Dendritic cell treated with granulocyte-macrophage colony-stimulating factor and Interleukin-4, amounts not matched to agents 40 ng/mL and 50 ng/mL, for 4 days (primary cell): ENCODE data around the gene JAK1.

Source experiments
- H3K27ac Mint-ChIP-seq: one replicate; pipeline ENCODE4 v1.8.0; 2022; ENCODE audit warnings: mild to moderate bottlenecking, mixed read lengths
- H3K27me3 Mint-ChIP-seq: one replicate; pipeline ENCODE4 v1.8.0; 2022; ENCODE audit warnings: mild to moderate bottlenecking, mixed read lengths
- H3K36me3 Mint-ChIP-seq: one replicate; pipeline ENCODE4 v1.8.0; 2022; ENCODE audit warnings: low read depth, mixed read lengths
- H3K4me1 Mint-ChIP-seq: one replicate; pipeline ENCODE4 v1.8.0; 2022; ENCODE audit warnings: low read depth, mixed read lengths
- H3K4me3 Mint-ChIP-seq: one replicate; pipeline ENCODE4 v1.8.0; 2022; ENCODE audit warnings: mild to moderate bottlenecking, moderate library complexity, mixed read lengths
- H3K9me3 Mint-ChIP-seq: one replicate; pipeline ENCODE4 v1.8.0; 2022; ENCODE audit warnings: mixed read lengths
- intact Hi-C: fragments of 100-400 bp; cut with micrococcal nuclease; formaldehyde crosslinking; loops from one replicate; pipeline ENCODE4 v1.15.0; 2022

The JAK1 gene

DNA sequence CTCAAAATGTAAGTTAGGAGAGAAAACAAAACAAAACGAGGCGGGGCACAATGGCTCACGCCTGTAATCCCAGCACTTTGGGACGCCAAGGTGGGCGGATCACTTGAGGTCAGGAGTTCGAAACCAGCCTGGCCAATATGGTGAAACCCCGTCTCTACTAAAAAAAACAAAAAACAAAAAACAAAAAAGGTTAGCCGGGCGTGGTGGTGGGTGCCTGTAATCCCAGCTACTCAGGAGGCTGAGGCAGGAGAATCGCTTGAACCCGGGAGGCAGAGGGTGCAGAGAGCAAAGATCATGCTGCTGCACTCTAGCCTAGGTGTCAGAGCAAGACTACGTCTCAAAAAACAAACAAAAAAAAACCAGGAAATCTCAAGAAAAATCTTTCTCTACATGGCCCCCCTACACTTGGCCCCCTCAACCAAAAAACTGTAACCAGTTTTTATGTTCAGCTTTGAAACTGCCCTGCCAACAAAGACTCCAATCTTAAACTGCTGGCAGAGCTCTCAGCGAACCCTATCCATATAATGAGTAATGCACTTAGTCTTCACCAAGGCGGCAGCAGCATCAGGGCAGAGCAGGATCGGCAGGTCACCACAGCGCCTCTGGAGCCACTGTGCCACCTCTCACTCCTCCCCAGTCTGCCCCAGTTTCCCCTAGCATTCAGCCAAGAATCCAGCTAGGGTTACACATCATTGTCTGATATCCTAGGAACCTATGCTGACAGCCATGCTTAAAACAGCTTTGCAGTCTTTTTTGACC is 71.7 kb downstream of the JAK1 start:
- H3K27ac Mint-ChIP-seq: no peak overlapping the region
- intact Hi-C loops: no loop called here
- H3K9me3 Mint-ChIP-seq: no peaks in the 10 kb centered on the region
- H3K4me3 Mint-ChIP-seq: no peak overlapping the region
- no peaks in the 10 kb centered on the region for H3K27me3 Mint-ChIP-seq
- H3K4me1 Mint-ChIP-seq: peaks cover 69% of the 10 kb centered on the region
- no peaks in the 10 kb centered on the region for H3K36me3 Mint-ChIP-seq

DNA sequence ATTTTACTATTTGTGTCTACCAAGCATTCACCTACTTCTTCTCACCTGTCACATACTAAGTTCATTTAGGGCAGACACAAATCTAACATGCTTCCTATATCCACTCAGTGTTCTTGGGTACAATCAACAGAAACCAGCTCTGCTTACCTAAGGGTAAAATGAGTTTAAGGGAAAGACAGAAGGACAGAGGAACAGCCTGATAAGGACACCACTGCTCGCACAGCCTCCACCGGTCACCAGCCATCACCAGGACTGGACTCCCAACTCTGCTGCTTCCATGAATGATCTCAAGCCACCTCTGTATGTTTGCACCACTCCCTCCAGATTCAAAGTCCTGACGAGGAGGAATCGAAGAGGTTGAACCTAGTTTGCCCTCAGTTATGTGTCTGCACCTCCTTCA is 72.4 kb downstream of the JAK1 start:
- Mint-ChIP-seq H3K36me3 (no peaks in the 10 kb centered on the region), H3K4me1 (peaks cover 67% of the 10 kb centered on the region), H3K27ac (no peak overlapping the region), H3K27me3 (no peaks in the 10 kb centered on the region), H3K4me3 (no peak overlapping the region), H3K9me3 (no peaks in the 10 kb centered on the region)
- intact Hi-C loops: no loop called here

DNA sequence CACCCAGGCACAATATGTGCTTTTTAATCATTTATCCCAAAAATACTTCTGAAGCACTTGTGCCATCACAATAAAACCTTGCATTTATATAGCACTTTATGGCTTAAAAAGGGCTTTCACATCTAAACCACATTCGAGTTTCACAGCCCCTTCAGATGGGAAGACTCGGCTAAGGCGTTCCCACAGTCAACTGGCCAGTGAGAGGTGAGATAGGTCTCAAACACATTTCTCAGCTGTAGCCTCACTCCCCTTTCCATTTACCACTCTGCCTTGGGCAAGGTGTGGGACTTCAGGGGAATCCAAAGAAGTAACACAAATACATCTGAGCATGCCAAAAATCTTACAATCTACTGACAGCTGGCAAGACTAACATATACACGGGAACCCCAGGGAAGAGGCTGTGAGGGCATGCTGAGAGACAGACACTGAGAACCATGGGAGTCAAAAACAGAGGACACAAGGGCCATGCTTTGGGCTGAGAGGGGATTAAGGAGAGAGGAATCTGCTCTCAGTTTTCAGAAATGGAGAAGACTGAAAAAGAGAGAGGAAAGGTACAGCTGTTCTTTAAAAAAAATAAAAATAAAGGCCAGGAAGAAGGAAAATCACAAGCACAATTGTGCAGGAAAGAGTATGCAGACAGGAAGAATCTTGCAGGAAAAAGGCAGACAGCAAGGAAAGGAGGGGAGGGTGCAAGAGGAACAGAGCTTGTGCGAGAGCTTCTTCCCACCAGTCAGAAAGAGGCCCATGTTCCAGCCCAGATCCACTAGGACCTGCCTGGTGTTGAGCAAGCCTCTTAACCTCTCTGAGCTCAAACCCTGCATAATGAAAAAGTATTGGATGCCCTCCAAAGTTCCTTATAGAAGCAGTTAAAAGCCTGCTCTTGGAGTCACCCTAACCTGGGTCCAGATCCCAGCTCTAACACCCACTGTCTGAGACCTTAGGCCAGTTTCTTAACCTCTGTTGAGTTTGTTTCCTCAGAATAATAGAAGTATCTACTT is 73.5 kb downstream of the JAK1 start:
- no peaks in the 10 kb centered on the region for H3K36me3 Mint-ChIP-seq
- intact Hi-C loops: no loop called here
- peak overlapping the region; percentile 34 for H3K27ac Mint-ChIP-seq
- H3K4me3 Mint-ChIP-seq: no peak overlapping the region
- H3K27me3 Mint-ChIP-seq: no peaks in the 10 kb centered on the region
- no peaks in the 10 kb centered on the region for H3K9me3 Mint-ChIP-seq
- H3K4me1 Mint-ChIP-seq: peaks cover 66% of the 10 kb centered on the region

DNA sequence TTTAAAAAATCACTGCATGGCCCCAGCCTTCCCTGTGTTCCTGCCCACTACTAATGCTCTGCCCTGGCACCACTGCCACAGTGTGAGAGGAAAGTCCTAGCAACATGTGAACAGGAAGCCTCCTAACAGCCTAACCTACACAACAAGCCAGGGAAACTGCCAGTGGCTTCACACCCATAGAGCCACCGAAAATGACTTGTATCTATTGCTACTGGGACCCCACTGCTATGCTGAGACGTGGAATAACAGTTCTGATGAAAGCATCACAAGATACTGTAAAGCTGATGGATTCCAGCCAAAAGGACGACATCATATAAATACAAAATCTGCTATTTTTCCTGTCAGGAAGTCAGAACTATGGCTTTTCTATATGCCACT is 74.9 kb downstream of the JAK1 start:
- Mint-ChIP-seq H3K27me3 (no peaks in the 10 kb centered on the region), H3K27ac (no peak overlapping the region), H3K36me3 (no peaks in the 10 kb centered on the region), H3K4me3 (no peak overlapping the region), H3K4me1 (peaks cover 64% of the 10 kb centered on the region), H3K9me3 (no peaks in the 10 kb centered on the region)
- intact Hi-C loops: no loop called here

DNA sequence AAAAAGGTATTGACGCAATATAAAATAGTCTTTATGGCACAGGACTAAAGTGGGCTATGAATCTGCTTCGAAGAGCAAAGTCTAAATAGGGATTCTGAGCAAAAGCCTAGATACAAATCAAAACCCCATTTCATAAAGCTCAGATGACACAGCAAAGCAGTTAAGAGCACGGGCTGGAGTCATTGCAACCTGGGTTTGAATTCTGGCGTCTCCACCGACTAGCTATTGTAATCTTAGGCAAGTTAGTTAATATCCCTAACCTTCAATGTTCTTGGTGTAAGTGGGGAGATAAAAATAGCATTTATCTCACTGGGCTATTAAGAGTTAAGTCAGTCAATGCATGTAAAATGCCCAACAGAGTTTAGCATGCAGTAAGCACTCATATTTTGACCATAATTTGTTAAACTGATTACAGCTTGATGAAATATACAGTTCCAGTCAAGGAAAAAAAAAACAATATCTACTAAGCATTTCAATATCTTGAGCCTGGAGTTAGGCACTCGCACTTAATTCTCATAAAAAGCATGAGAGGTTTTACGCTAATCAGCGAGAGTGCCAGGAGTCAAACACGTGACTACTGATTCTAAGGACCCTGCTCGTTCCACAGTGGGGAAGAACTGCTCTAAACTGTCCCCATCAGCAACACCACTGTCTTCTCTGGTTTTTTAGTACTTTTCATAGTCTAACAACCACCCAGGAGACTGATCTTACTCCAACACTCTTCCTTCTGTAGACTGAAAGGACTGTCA is 75.5 kb downstream of the JAK1 start:
- H3K27ac Mint-ChIP-seq: no peak overlapping the region
- intact Hi-C loops: no loop called here
- H3K36me3 Mint-ChIP-seq: no peaks in the 10 kb centered on the region
- H3K4me3 Mint-ChIP-seq: no peak overlapping the region
- peaks cover 66% of the 10 kb centered on the region for H3K4me1 Mint-ChIP-seq
- H3K27me3 Mint-ChIP-seq: no peaks in the 10 kb centered on the region
- H3K9me3 Mint-ChIP-seq: no peaks in the 10 kb centered on the region

DNA sequence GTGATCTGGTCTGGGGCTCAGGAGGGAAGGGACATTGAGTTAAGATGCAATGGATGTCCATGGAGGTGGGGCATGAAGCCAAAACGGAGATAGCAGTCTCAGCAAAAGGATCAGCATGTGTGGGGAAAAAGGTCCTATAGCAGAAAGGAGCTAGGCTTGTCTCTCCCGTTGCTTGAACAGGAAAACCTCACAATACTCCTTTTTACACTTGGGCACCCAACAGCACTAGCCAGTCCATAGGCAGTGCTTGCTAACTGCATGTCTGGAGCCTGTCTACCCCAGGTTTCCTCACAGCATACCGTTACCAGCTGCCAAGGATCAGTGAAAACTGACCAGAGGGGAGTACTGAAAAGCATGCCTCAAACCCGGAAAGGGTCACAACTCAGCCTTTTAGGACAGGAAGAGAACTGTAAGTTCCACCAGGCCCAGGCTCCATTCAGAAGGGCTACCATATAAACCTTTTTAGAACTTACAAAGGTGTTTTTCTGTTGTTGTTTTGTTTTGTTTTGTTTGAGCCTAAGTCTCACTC is 78.6 kb downstream of the JAK1 start:
- intact Hi-C loops: no loop called here

DNA sequence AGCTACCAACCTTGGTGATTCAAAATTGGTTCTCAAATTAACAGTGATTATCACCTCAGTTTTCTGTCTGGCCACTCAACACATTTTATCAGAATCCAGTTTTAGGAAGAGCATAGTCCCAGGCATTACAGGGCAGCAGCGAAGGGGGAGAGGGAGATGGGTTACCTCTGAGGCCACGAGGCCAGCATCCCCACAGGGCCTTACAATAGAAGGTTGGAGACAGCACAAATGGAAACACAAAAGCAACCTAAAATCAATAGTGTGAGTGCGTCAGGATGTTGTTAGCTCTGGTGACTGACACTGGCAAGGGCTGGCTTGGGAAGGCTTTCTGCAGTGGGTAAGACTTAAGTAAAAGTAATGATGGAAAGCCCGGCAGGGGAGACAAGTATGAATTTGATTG is 79.5 kb downstream of the JAK1 start:
- Mint-ChIP-seq H3K4me3 (no peak overlapping the region), H3K9me3 (no peaks in the 10 kb centered on the region), H3K27me3 (no peaks in the 10 kb centered on the region), H3K27ac (no peak overlapping the region), H3K36me3 (peaks cover 38% of the 10 kb centered on the region), H3K4me1 (peaks cover 33% of the 10 kb centered on the region)
- intact Hi-C loops: no loop called here

More for the DNA sequence above, 78.6 kb downstream of the JAK1 start:
- no peak overlapping the region for H3K4me3 Mint-ChIP-seq
- no peaks in the 10 kb centered on the region for H3K9me3 Mint-ChIP-seq
- no peaks in the 10 kb centered on the region for H3K27me3 Mint-ChIP-seq
- peaks cover 29% of the 10 kb centered on the region for H3K36me3 Mint-ChIP-seq
- H3K4me1 Mint-ChIP-seq: peaks cover 41% of the 10 kb centered on the region
- H3K27ac Mint-ChIP-seq: no peak overlapping the region

DNA sequence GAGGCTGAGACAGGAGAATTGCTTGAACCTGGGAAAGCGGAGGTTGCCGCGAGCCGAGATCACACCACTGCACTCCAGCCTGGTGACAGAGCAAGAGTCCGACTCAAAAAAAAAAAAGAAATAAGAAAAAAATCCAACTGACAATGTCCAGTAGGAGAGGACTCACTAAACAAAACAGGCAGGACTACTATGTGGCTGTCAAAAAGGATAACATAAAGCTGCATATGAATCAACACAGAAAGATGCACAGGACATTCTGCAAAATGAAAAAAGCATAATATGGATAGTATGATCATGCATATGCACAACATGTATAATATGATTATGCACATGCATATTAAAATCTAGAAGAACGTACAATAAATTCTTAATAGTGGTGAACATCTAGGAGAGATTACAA is 80.7 kb downstream of the JAK1 start:
- H3K36me3 Mint-ChIP-seq: peaks cover 45% of the 10 kb centered on the region
- H3K4me3 Mint-ChIP-seq: no peak overlapping the region
- H3K27ac Mint-ChIP-seq: no peak overlapping the region

DNA sequence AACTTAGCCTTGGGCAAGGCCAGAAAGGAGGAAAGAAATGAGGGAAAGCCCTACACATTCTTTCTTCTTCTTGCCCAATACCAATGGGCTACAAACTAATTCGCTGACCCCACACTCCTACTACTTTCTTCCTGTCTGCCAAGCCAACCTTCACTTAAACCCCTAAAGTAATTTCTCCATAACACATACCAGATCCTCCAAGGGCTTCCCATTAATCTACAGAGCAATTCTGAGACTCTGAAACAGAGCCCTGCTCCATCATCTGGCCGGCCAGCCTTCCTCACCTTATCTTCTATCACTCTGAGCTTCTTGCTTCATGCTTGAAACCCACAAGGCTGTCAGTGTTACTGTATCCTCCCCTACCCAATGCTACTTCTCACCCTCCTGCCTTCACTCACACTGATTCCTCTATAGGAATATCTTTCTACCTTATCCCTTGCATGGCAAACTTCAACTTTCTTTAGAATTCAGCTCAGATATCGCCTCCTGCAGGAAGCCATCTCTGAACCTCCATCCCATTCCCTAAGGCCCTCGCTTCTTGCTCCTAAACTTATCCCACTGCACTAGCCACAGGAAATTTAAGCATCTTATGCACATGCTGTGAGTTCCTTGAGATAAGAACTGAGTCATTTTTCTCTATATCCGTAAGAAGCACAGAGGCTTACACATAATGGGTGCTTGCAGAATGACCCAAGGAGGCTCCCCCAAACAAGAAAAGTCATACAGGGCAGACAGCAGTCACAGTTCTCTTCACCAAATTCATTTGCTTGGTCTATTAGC is 81.9 kb downstream of the JAK1 start:
- Mint-ChIP-seq H3K36me3 (peaks cover 45% of the 10 kb centered on the region), H3K27me3 (no peaks in the 10 kb centered on the region), H3K4me1 (peaks cover 22% of the 10 kb centered on the region), H3K9me3 (no peaks in the 10 kb centered on the region), H3K4me3 (no peak overlapping the region), H3K27ac (no peak overlapping the region)
- intact Hi-C loops: no loop called here

More for the DNA sequence above, 80.7 kb downstream of the JAK1 start:
- Mint-ChIP-seq H3K9me3 (no peaks in the 10 kb centered on the region), H3K27me3 (no peaks in the 10 kb centered on the region), H3K4me1 (peaks cover 22% of the 10 kb centered on the region)
- intact Hi-C loops: no loop called here

DNA sequence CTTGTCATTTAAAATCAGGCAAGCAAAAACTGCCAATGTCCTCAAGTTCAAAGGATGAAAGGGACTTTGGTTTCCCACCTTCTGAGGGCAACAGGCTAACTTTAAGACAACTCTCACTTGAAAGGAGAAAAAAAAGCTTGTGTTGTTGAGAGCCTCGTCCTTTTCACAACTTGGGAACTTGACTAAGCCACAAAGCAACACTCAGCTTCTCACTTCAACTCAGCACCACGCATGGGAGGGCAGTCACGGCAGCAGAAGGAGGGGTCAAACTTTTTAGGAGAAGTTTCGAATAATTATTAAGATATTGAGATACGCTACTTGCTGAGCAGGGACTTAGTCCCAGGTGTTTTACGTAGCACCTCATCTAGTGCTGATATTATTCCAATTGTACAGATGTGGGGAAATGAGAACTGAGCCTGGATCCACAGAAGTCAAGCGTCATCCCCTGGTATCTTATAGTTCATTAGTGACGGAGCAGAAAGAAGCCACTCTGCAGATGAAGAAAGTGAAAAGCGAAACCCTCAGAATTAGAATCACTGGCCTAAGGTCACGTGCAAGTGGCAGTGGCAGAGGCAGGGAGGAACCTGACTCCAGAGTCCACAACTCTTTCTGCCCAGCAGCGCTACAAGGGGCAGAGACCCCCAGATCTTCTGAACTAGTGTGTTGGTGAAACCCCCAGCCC is 83.6 kb downstream of the JAK1 start:
- intact Hi-C loops: no loop called here
- Mint-ChIP-seq H3K4me3 (no peak overlapping the region), H3K36me3 (peaks cover 62% of the 10 kb centered on the region), H3K27me3 (no peaks in the 10 kb centered on the region), H3K9me3 (no peaks in the 10 kb centered on the region), H3K4me1 (peaks cover 21% of the 10 kb centered on the region), H3K27ac (no peak overlapping the region)

DNA sequence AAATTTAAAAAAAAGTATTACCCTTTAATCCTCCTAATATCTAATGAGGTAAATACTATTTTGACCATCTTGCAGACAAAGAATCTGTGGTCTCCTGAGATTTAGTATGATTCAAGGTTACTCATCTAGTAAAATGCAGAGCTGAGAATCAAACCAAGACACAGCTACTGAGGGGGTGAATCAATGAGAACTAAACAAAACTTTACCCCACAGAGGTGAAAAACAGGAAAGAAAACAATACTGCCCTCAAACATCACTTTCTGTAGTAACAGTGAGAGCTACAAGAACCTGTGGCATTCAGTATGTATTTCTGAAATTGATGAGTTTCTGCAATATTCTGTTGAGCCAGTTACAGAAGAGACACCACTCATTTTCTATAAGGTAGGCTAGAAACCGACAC is 85.1 kb downstream of the JAK1 start:
- peaks cover 76% of the 10 kb centered on the region for H3K36me3 Mint-ChIP-seq
- peaks cover 8% of the 10 kb centered on the region for H3K4me1 Mint-ChIP-seq
- no peaks in the 10 kb centered on the region for H3K9me3 Mint-ChIP-seq
- H3K27me3 Mint-ChIP-seq: no peaks in the 10 kb centered on the region
- no peak overlapping the region for H3K4me3 Mint-ChIP-seq
- no peak overlapping the region for H3K27ac Mint-ChIP-seq
- intact Hi-C loops: no loop called here

DNA sequence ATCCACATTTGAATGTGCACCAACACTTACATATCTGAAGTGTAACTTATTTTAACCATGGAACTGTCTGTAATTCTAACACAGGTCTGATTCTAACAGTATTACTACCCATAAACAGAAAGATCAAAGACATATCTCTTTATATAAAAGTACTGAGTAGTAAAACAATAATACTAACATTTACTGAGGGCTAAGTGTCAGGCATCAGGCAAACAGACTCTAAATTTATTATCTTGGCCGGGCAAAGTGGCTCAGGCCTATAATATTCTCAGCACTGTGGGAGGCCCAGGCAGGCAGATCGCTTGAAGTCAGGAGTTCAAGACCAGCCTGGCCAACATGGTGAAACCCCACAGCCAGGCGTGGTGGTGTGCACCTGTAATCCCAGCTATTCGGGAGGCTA is 85.9 kb downstream of the JAK1 start:
- intact Hi-C loops: no loop called here
- no peaks in the 10 kb centered on the region for H3K9me3 Mint-ChIP-seq
- no peak overlapping the region for H3K27ac Mint-ChIP-seq
- H3K4me1 Mint-ChIP-seq: peaks cover 6% of the 10 kb centered on the region
- no peak overlapping the region for H3K4me3 Mint-ChIP-seq
- H3K36me3 Mint-ChIP-seq: peaks cover 80% of the 10 kb centered on the region
- H3K27me3 Mint-ChIP-seq: no peaks in the 10 kb centered on the region
